ENCODE data around the gene TPRG1.

Gene TPRG1

GRCh38 chr3:189171707-189172106 lies at the start of gene TPRG1:
Gene TPRG1, plus strand, starts transcription at chr3:189171971. Its CDS starts 35,414 bp downstream, at chr3:189207385.
- no peak for DNase-seq (ENCODE audit: low read depth, low spot score)

GRCh38 chr3:189122110-189122509 lies 49.7 kb upstream of the TPRG1 start:
- no peak for DNase-seq (ENCODE audit: low read depth, low spot score)

- DNase-seq (ENCODE audit: low read depth, low spot score) = no peak
These were observed 49.1 kb upstream of the TPRG1 start for GRCh38 chr3:189122526-189123205.

GRCh38 chr3:189123595-189124387 lies 48.0 kb upstream of the TPRG1 start:
- no peak for DNase-seq (ENCODE audit: low read depth, low spot score)

- DNase-seq (ENCODE audit: low read depth, low spot score) = peak; percentile 60
These were observed 39.5 kb upstream of the TPRG1 start for GRCh38 chr3:189132231-189132671.

GRCh38 chr3:189132839-189133238 lies 38.9 kb upstream of the TPRG1 start:
- DNase-seq (ENCODE audit: low read depth, low spot score) = no peak

GRCh38 chr3:189133768-189134167 lies 38.0 kb upstream of the TPRG1 start:
- DNase-seq (ENCODE audit: low read depth, low spot score) = no peak

- DNase-seq (ENCODE audit: low read depth, low spot score) = no peak
These were observed 34.4 kb upstream of the TPRG1 start for GRCh38 chr3:189137416-189137815.

- no peak for DNase-seq (ENCODE audit: low read depth, low spot score)
These were observed 32.7 kb upstream of the TPRG1 start for GRCh38 chr3:189138901-189139610.

- DNase-seq (ENCODE audit: low read depth, low spot score) = no peak
These were observed 32.2 kb upstream of the TPRG1 start for GRCh38 chr3:189139611-189139940.

GRCh38 chr3:189142527-189142926 lies 29.2 kb upstream of the TPRG1 start:
- DNase-seq (ENCODE audit: low read depth, low spot score) = no peak

- no peak for DNase-seq (ENCODE audit: low read depth, low spot score)
These were observed 28.4 kb upstream of the TPRG1 start for GRCh38 chr3:189143321-189143720.

- DNase-seq (ENCODE audit: low read depth, low spot score) = no peak
These were observed 28.0 kb upstream of the TPRG1 start for GRCh38 chr3:189143771-189144170.

- no peak for DNase-seq (ENCODE audit: low read depth, low spot score)
These were observed 27.1 kb upstream of the TPRG1 start for GRCh38 chr3:189144645-189145044.

- no peak for DNase-seq (ENCODE audit: low read depth, low spot score)
These were observed 24.9 kb upstream of the TPRG1 start for GRCh38 chr3:189146848-189147247.

GRCh38 chr3:189148081-189148507 lies 23.7 kb upstream of the TPRG1 start:
- DNase-seq (ENCODE audit: low read depth, low spot score) = peak; percentile 34

GRCh38 chr3:189149203-189149602 lies 22.6 kb upstream of the TPRG1 start:
- no peak for DNase-seq (ENCODE audit: low read depth, low spot score)

- no peak for DNase-seq (ENCODE audit: low read depth, low spot score)
These were observed 14.4 kb upstream of the TPRG1 start for GRCh38 chr3:189157232-189158007.

- no peak for DNase-seq (ENCODE audit: low read depth, low spot score)
These were observed 13.7 kb upstream of the TPRG1 start for GRCh38 chr3:189158034-189158433.

- no peak for DNase-seq (ENCODE audit: low read depth, low spot score)
These were observed 11.1 kb upstream of the TPRG1 start for GRCh38 chr3:189160519-189161309.

- DNase-seq (ENCODE audit: low read depth, low spot score) = no peak
These were observed 6.6 kb upstream of the TPRG1 start for GRCh38 chr3:189165092-189165612.

All from activated naive CD8-positive, alpha-beta T cell treated with anti-CD3 and anti-CD28 coated beads, Interleukin-2, amount 50 U/mL, for 16 hours (primary cell).